ENCODE data around the gene ANKDD1B.

ANKDD1B gene

DNA sequence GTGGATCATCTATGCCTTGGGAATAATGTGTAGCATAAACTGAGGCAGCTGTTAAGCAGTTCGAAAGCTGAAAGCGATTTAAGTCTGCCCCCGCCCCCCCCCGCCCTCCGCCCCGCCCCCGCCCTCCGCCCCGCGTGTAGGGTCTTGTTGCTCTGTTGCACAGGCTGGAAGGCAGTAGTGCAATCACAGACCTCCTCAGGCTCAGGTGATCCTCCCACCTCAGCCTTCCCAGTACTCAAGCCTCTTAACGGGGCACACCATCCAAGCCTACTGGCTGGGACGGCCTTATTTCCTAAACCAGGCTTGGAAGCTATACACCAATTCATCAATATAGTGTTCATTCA lies 945 bp downstream of the ANKDD1B start:
- H3K79me2 ChIP-seq (ENCODE audit: low read length): no peaks in the 10 kb centered on the region
- TF ChIP-seq EZH2phosphoT487 (IDR thresholded peaks at IDR 0.05; ENCODE audit: low read length) (no peak), EZH2 (optimal IDR thresholded peaks at IDR 0.05; ENCODE audit: low read depth, low read length) (no peak)
- TF ChIP-seq, protein P1, sequence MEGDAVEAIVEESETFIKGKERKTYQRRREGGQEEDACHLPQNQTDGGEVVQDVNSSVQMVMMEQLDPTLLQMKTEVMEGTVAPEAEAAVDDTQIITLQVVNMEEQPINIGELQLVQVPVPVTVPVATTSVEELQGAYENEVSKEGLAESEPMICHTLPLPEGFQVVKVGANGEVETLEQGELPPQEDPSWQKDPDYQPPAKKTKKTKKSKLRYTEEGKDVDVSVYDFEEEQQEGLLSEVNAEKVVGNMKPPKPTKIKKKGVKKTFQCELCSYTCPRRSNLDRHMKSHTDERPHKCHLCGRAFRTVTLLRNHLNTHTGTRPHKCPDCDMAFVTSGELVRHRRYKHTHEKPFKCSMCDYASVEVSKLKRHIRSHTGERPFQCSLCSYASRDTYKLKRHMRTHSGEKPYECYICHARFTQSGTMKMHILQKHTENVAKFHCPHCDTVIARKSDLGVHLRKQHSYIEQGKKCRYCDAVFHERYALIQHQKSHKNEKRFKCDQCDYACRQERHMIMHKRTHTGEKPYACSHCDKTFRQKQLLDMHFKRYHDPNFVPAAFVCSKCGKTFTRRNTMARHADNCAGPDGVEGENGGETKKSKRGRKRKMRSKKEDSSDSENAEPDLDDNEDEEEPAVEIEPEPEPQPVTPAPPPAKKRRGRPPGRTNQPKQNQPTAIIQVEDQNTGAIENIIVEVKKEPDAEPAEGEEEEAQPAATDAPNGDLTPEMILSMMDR (IDR thresholded peaks at IDR 0.05; ENCODE audit: low read length): no peak
- H3K27ac ChIP-seq (ENCODE audit: low read length): no peak overlapping the region
- H3K4me3 ChIP-seq (ENCODE audit: low read length): no peak overlapping the region
- no peak overlapping the region for H3K4me2 ChIP-seq (ENCODE audit: low read depth, low read length)
- no peaks in the 10 kb centered on the region for H3K4me1 ChIP-seq (ENCODE audit: low read length)
- no peak overlapping the region for H3K9ac ChIP-seq (ENCODE audit: low read length)
- no peaks in the 10 kb centered on the region for H3K9me2 ChIP-seq (replicated peaks; ENCODE audit: insufficient read depth, low read length)
- H3F3A ChIP-seq (ENCODE audit: insufficient read depth, low read length): no peaks in the 10 kb centered on the region
- H4K20me1 ChIP-seq (ENCODE audit: insufficient read depth, low read length): no peaks in the 10 kb centered on the region
- H3K9me3 ChIP-seq (replicated peaks; ENCODE audit: insufficient read depth, low read length): no peaks in the 10 kb centered on the region
- H2AFZ ChIP-seq (ENCODE audit: low read length): no peak overlapping the region
- no peaks in the 10 kb centered on the region for H3K27me3 ChIP-seq (replicated peaks; ENCODE audit: insufficient read depth, low read length)
- H3K36me3 ChIP-seq (replicated peaks; ENCODE audit: insufficient read depth, low read length): no peaks in the 10 kb centered on the region
- no peak for DNase-seq

DNA sequence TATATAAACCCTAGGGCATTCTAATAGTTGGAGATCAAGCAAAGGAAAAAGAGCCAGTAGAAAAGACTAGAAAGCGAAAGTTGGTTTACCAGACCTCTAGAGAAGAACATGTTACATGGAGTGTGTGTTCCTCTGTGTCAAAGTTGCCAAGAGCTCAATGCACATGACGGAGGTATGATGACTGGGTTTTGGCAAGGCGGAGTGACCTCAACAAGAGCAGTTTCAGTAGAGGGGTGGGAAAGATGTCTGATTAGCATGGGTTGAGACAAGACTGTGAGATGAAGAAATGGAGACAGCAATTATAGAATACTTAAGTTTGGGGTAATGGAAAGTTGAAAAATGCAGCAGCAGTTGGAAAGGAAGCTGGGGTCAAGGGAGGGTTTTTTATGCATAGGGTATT lies 1.6 kb downstream of the ANKDD1B start:
- no peaks in the 10 kb centered on the region for H4K20me1 ChIP-seq (ENCODE audit: insufficient read depth, low read length)
- H3F3A ChIP-seq (ENCODE audit: insufficient read depth, low read length): no peaks in the 10 kb centered on the region
- TF ChIP-seq EZH2phosphoT487 (IDR thresholded peaks at IDR 0.05; ENCODE audit: low read length) (no peak), EZH2 (optimal IDR thresholded peaks at IDR 0.05; ENCODE audit: low read depth, low read length) (no peak)
- H3K4me2 ChIP-seq (ENCODE audit: low read depth, low read length): no peak overlapping the region
- H3K36me3 ChIP-seq (replicated peaks; ENCODE audit: insufficient read depth, low read length): no peaks in the 10 kb centered on the region
- H3K27ac ChIP-seq (ENCODE audit: low read length): no peak overlapping the region
- no peaks in the 10 kb centered on the region for H3K27me3 ChIP-seq (replicated peaks; ENCODE audit: insufficient read depth, low read length)
- H3K79me2 ChIP-seq (ENCODE audit: low read length): no peaks in the 10 kb centered on the region
- DNase-seq: no peak
- no peaks in the 10 kb centered on the region for H3K9me3 ChIP-seq (replicated peaks; ENCODE audit: insufficient read depth, low read length)
- H2AFZ ChIP-seq (ENCODE audit: low read length): no peak overlapping the region
- H3K9me2 ChIP-seq (replicated peaks; ENCODE audit: insufficient read depth, low read length): no peaks in the 10 kb centered on the region
- H3K4me1 ChIP-seq (ENCODE audit: low read length): no peaks in the 10 kb centered on the region
- no peak overlapping the region for H3K4me3 ChIP-seq (ENCODE audit: low read length)
- H3K9ac ChIP-seq (ENCODE audit: low read length): no peak overlapping the region

DNA sequence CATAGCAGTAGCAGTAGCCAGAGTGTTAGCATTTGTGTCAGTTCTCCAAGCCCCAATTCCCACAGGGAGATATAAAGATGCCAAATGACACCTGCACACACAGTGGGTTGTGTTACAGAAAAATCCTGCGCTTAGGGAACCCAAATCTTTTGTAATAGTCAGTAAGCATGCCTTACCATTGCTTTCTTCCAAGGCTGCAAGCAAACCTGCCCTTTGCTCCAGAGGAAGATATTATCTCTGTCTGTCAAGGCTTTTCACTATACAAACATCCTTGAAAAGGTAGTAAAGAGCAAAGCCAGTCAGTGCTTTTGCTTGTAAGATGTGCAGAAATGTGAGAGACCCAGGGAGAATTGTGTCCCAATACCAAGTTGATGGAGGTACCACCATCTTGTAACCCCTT lies 2.9 kb downstream of the ANKDD1B start:
- H3K9ac ChIP-seq (ENCODE audit: low read length): no peak overlapping the region
- no peaks in the 10 kb centered on the region for H3K9me3 ChIP-seq (replicated peaks; ENCODE audit: insufficient read depth, low read length)
- no peaks in the 10 kb centered on the region for H3K9me2 ChIP-seq (replicated peaks; ENCODE audit: insufficient read depth, low read length)
- DNase-seq: no peak
- no peak overlapping the region for H3K27ac ChIP-seq (ENCODE audit: low read length)
- H3K4me3 ChIP-seq (ENCODE audit: low read length): no peak overlapping the region
- TF ChIP-seq EZH2 (optimal IDR thresholded peaks at IDR 0.05; ENCODE audit: low read depth, low read length) (no peak), EZH2phosphoT487 (IDR thresholded peaks at IDR 0.05; ENCODE audit: low read length) (no peak)
- TF ChIP-seq, protein P1 (IDR thresholded peaks at IDR 0.05; ENCODE audit: low read length): no peak
- no peaks in the 10 kb centered on the region for H3F3A ChIP-seq (ENCODE audit: insufficient read depth, low read length)
- no peak overlapping the region for H3K4me2 ChIP-seq (ENCODE audit: low read depth, low read length)
- no peaks in the 10 kb centered on the region for H3K36me3 ChIP-seq (replicated peaks; ENCODE audit: insufficient read depth, low read length)
- H4K20me1 ChIP-seq (ENCODE audit: insufficient read depth, low read length): no peaks in the 10 kb centered on the region
- H3K79me2 ChIP-seq (ENCODE audit: low read length): no peaks in the 10 kb centered on the region
- H3K4me1 ChIP-seq (ENCODE audit: low read length): no peaks in the 10 kb centered on the region
- no peak overlapping the region for H2AFZ ChIP-seq (ENCODE audit: low read length)
- no peaks in the 10 kb centered on the region for H3K27me3 ChIP-seq (replicated peaks; ENCODE audit: insufficient read depth, low read length)

DNA sequence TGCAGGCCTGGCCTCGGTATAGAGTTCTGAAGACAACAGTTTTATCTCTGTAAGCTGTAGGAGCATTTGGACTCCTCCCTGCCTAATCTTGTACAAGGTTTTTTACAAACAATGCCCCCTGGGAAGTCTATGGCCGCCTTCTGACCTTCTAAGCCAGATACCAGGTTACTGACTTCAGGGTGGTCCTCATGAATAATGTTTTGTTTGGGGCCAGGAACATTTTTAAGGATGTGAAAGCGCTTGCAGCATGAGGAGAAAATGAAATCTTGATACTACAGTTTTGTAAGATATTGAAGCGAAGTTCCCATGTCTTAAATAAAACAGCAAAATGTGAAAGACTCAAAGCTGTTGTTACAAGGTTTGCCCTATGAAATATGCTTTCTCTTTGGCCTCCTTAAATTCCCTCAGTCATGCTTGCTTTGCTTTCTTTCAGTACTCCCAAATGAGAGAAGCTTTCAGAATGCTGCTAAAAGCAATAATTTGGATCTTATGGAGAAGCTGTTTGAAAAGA lies 5.2 kb downstream of the ANKDD1B start:
- H3K9ac ChIP-seq (ENCODE audit: low read length): no peak overlapping the region
- H3F3A ChIP-seq (ENCODE audit: insufficient read depth, low read length): no peaks in the 10 kb centered on the region
- TF ChIP-seq EZH2phosphoT487 (IDR thresholded peaks at IDR 0.05; ENCODE audit: low read length): no peak
- TF ChIP-seq, protein P1 (IDR thresholded peaks at IDR 0.05; ENCODE audit: low read length): no peak
- no peaks in the 10 kb centered on the region for H3K9me2 ChIP-seq (replicated peaks; ENCODE audit: insufficient read depth, low read length)
- H2AFZ ChIP-seq (ENCODE audit: low read length): no peak overlapping the region
- H3K4me3 ChIP-seq (ENCODE audit: low read length): no peak overlapping the region
- H3K27me3 ChIP-seq (replicated peaks; ENCODE audit: insufficient read depth, low read length): no peaks in the 10 kb centered on the region
- no peaks in the 10 kb centered on the region for H4K20me1 ChIP-seq (ENCODE audit: insufficient read depth, low read length)
- H3K79me2 ChIP-seq (ENCODE audit: low read length): no peaks in the 10 kb centered on the region
- DNase-seq: no peak
- no peak overlapping the region for H3K27ac ChIP-seq (ENCODE audit: low read length)
- no peaks in the 10 kb centered on the region for H3K4me1 ChIP-seq (ENCODE audit: low read length)
- H3K9me3 ChIP-seq (replicated peaks; ENCODE audit: insufficient read depth, low read length): no peaks in the 10 kb centered on the region
- H3K4me2 ChIP-seq (ENCODE audit: low read depth, low read length): no peak overlapping the region
- H3K36me3 ChIP-seq (replicated peaks; ENCODE audit: insufficient read depth, low read length): no peaks in the 10 kb centered on the region

Data from MM.1S (cell line).